Activated CD8-positive, alpha-beta memory T cell treated with anti-CD3 and anti-CD28 coated beads, Interleukin-2, amount 10 ng/mL, durations not matched to agents 7 days and 5 days (primary cell): Measurements from ENCODE around the gene USP32. TPM values are rescaled to one million over a fixed set of nuclear protein-coding genes. Genes with fewer than 3 reads are reported as not detected.

ENCODE experiments used
- ATAC-seq: fragments of 150-1000 bp; cut with Tn5 transposase; one replicate; pipeline ENCODE4 v1.10.0; 2021; ENCODE audit warnings: moderate library complexity
- CTCF ChIA-PET: fragments of 350-600 bp; sonication (Branson Sonifier 250); formaldehyde crosslinking; loops from one replicate; lab custom pipeline; 2021; ENCODE audit warnings: antibody characterized with exemption; lab: Charles Lee
- DNase-seq: peaks from one replicate; pipeline ENCODE4 v3.0.0-alpha.2; 2020
- H3K27ac Mint-ChIP-seq: one replicate; pipeline ENCODE4 v1.8.0; 2021; ENCODE audit warnings: mild to moderate bottlenecking, mixed read lengths
- H3K27me3 Mint-ChIP-seq: one replicate; pipeline ENCODE4 v1.8.0; 2021; ENCODE audit warnings: mixed read lengths
- H3K36me3 Mint-ChIP-seq: one replicate; pipeline ENCODE4 v1.8.0; 2021; ENCODE audit warnings: mild to moderate bottlenecking, mixed read lengths
- H3K4me1 Mint-ChIP-seq: one replicate; pipeline ENCODE4 v1.8.0; 2021; ENCODE audit warnings: mixed read lengths
- H3K4me3 Mint-ChIP-seq: one replicate; pipeline ENCODE4 v1.8.0; 2021; ENCODE audit warnings: mild to moderate bottlenecking, moderate library complexity, mixed read lengths
- H3K9me3 Mint-ChIP-seq: one replicate; pipeline ENCODE4 v1.8.0; 2022; ENCODE audit warnings: low read depth, mixed read lengths
- total RNA-seq, 2 experiments: library from RNA; stranded (reverse); gene quantifications; one replicate each; pipeline ENCODE4 v1.2.3, GENCODE V29; 2021

USP32 gene
- total RNA-seq, 2 experiments from 2014 or later = 33.4 to 40.4 TPM

DNA sequence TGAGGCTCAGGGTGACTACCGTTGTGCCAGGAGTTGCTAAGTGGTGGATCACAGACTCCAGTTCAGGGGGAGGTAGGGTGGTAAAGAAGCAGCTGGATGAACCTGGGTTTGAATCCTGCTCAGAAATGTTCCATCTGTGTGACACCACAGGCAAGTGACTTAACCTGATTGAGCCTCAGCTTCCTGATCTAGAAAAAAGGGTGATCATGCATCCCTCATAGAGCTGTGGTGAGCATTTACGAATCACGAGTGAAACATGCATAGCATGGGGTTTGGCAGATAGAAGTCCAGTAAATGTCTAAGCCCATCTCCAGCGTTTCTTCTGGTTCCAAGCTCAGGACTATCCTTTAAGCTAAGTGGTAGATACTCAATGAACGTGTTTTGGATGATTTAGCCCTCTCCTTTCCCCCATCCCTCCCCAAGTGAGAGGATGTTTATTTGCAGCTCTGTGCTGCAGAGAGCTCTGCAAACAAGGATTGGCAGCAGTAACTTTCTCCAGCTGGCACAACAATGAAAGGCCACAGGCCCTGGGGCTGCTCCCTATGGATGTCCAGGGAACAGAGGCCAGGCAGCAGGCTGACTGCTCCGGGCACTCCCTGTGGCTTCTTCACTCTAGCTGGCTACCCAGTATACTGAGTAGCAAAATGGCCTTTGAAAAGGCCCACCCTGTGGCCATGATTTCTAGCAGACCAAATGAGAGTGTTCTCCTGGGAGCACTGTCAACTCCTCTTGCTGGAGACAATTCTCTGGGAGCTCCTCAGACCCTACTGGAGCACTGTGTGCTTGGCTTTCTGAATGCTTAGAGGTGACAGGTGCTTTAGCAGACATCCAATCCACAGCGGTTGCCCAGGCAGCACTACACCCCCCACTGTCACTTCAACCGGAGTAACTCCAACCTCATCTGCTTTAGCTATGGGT, 220.8 kb downstream of the USP32 start:
- H3K27ac Mint-ChIP-seq = peak overlapping the region; percentile 50
- ATAC-seq (no peak), DNase-seq (no peak)
- H3K9me3 Mint-ChIP-seq = no peaks in the 10 kb centered on the region
- H3K36me3 Mint-ChIP-seq = no peaks in the 10 kb centered on the region
- H3K4me3 Mint-ChIP-seq = no peak overlapping the region
- peaks cover 20% of the 10 kb centered on the region for H3K4me1 Mint-ChIP-seq
- no peaks in the 10 kb centered on the region for H3K27me3 Mint-ChIP-seq
- CTCF ChIA-PET = interaction anchor here (1.0 to 1.3 kb wide), 3 partner anchors 10 to 31 kb away, joined by 3 to 6 read pairs (median 3); no protein-coding TSS in a partner anchor

DNA sequence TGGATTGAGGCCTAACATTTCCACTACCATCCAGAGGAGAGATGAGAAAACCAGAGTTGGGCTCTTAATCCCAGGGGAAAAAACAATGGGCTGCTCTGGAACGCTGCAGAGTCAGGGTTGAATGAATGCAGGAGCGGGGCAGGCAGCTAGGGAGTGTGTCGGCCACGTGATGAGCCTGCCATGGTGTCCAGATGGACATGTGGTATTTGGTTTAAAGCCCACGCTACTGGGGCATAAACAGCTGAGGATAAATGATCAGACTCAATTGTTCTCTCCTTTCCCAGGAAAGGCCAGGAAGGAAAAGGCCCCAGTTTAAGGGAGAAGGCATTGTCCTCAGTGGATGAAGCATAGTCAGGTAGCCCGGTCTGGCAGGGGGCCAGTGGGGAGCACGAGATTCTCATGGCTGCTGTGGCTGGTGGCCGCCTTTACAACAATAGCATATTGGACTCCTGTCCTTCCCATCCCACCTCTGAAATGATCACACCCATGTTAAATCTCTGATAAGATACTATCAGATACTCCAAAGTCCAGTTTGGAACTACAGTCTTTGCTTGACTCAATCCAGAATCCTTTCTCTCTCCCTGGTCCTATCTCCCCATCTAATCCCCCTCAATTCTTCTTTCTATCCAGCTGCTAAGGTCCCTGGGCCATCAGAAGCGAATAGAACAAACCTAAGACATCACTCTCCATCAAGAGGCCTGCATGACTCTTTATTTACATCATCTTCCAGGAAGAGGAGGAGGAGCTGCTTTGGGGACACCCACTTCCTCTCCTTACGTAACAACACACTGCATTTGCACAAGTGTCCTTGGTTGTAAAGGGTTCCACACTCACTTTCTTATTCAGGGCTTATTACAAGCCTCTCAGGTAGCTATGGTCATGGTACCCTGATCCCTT, 221.8 kb downstream of the USP32 start:
- ATAC-seq (peak; percentile 69), DNase-seq (peak; percentile 55)
- CTCF ChIA-PET = interaction anchor here (0.7 to 1.3 kb wide), 2 partner anchors 10 to 28 kb away, joined by 3 to 5 read pairs; no protein-coding TSS in a partner anchor
- H3K9me3 Mint-ChIP-seq = no peaks in the 10 kb centered on the region
- peak overlapping the region; percentile 50 for H3K27ac Mint-ChIP-seq
- H3K27me3 Mint-ChIP-seq = no peaks in the 10 kb centered on the region
- H3K36me3 Mint-ChIP-seq = no peaks in the 10 kb centered on the region
- peaks cover 29% of the 10 kb centered on the region for H3K4me1 Mint-ChIP-seq
- no peak overlapping the region for H3K4me3 Mint-ChIP-seq

- Mint-ChIP-seq H3K36me3 (no peaks in the 10 kb centered on the region), H3K9me3 (no peaks in the 10 kb centered on the region), H3K4me1 (peaks cover 40% of the 10 kb centered on the region), H3K4me3 (no peak overlapping the region), H3K27ac (no peak overlapping the region), H3K27me3 (no peaks in the 10 kb centered on the region)
- DNase-seq (no peak), ATAC-seq (no peak)
- CTCF ChIA-PET = interaction anchor here (0.6 kb wide), 1 partner anchor 302 kb away, joined by 3 read pairs; no protein-coding TSS in a partner anchor
These were observed 223.3 kb downstream of the USP32 start for GRCh38 chr17:60168654-60169053.

DNA sequence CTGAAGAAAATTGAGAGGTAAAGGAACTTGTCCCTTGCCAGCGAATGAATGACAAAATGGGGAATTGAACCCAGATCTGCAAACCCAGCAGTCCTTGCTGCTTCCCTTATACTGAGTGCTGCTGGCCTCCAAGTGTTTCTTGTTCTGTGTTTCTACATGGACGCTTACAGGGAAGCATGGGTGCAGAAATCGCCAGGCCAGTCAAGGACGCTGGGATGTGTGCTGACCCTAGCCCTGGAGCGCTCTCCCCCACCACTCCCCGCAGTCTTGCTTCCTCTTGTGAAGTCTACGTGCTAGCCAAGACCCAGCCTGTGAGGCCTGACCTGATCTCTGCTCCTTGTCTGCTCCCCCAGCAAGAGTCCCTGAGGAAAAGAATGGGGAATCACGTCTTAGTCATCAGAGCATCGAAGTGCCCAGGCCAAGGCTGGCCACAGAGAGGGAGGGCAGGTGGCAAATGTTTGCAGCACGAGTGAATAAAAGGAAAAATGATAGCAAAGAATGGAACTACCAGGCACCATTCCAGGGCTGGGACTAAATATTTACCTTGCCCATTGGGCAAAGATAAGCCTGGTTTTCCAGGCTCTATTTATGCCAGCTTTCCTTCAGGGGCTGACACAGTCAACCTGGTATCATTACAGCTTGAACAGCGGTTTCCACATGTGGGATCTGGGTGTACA, 224.7 kb downstream of the USP32 start:
- ATAC-seq (no peak), DNase-seq (no peak)
- H3K4me3 Mint-ChIP-seq = no peak overlapping the region
- peaks cover 49% of the 10 kb centered on the region for H3K4me1 Mint-ChIP-seq
- no peaks in the 10 kb centered on the region for H3K36me3 Mint-ChIP-seq
- CTCF ChIA-PET = interaction anchor here (0.6 to 1.2 kb wide), 2 partner anchors 61 to 90 kb away, joined by 3 to 4 read pairs; no protein-coding TSS in a partner anchor
- no peak overlapping the region for H3K27ac Mint-ChIP-seq
- H3K9me3 Mint-ChIP-seq = no peaks in the 10 kb centered on the region
- no peaks in the 10 kb centered on the region for H3K27me3 Mint-ChIP-seq

DNA sequence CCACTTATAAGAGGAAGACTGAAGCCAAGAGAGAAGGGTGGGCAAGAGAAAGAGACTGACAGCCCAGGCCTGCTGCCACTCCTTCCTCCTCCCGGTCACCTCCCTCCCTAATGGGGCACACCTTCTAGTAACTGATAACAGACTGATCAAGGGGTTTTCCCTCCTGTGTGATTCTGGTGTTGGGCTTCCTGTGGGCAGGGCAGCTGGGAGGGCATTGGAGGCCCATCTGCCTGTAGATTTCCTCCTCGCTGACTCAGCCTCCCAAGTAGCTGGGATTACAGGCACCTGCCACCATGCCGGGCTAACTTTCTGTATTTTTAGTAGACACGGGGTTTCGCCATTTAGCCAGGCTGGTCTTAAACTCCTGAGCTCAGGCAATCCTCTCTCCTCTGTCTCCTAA, 226.0 kb downstream of the USP32 start:
- DNase-seq (peak; percentile 54), ATAC-seq (peak; percentile 69)
- Mint-ChIP-seq H3K36me3 (no peaks in the 10 kb centered on the region), H3K27me3 (peaks cover 3% of the 10 kb centered on the region), H3K4me1 (peaks cover 47% of the 10 kb centered on the region), H3K9me3 (no peaks in the 10 kb centered on the region), H3K4me3 (no peak overlapping the region), H3K27ac (no peak overlapping the region)
- CTCF ChIA-PET = no interaction called here

- no peak for ATAC-seq
- Mint-ChIP-seq H3K36me3 (no peaks in the 10 kb centered on the region), H3K27ac (peak overlapping the region; percentile 18), H3K4me3 (no peak overlapping the region), H3K9me3 (no peaks in the 10 kb centered on the region), H3K27me3 (peaks cover 5% of the 10 kb centered on the region), H3K4me1 (peaks cover 40% of the 10 kb centered on the region)
- no peak for DNase-seq
- CTCF ChIA-PET = no interaction called here
These were observed 226.7 kb downstream of the USP32 start for GRCh38 chr17:60165223-60165622.

GRCh38 chr17:60164697-60165096, 227.2 kb downstream of the USP32 start:
- H3K27me3 Mint-ChIP-seq = peaks cover 5% of the 10 kb centered on the region
- H3K4me3 Mint-ChIP-seq = no peak overlapping the region
- no peaks in the 10 kb centered on the region for H3K9me3 Mint-ChIP-seq
- ATAC-seq = no peak
- peaks cover 34% of the 10 kb centered on the region for H3K4me1 Mint-ChIP-seq
- DNase-seq = no peak
- no peak overlapping the region for H3K27ac Mint-ChIP-seq
- no peaks in the 10 kb centered on the region for H3K36me3 Mint-ChIP-seq
- CTCF ChIA-PET = no interaction called here

DNA sequence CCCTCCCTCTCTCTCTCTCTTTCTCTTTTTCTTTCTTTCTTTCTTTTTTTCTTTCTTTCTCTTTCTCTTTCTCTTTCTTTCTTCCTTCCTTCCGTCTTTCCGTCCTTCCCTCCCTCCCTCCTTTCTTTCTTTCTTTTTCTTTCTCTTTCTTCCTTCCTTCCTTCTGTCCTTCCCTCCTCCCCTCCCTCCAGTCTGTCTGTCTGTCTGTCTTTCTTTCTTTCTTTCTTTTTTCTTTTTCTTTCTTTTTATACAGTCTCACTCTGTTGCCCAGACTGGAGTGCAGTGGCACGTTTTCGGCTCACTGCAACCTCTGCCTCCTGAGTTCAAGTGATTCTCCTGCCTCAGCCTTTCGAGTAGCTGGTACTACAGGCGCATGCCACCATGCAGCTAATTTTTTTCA, 227.8 kb downstream of the USP32 start:
- ATAC-seq = no peak
- CTCF ChIA-PET = no interaction called here

DNA sequence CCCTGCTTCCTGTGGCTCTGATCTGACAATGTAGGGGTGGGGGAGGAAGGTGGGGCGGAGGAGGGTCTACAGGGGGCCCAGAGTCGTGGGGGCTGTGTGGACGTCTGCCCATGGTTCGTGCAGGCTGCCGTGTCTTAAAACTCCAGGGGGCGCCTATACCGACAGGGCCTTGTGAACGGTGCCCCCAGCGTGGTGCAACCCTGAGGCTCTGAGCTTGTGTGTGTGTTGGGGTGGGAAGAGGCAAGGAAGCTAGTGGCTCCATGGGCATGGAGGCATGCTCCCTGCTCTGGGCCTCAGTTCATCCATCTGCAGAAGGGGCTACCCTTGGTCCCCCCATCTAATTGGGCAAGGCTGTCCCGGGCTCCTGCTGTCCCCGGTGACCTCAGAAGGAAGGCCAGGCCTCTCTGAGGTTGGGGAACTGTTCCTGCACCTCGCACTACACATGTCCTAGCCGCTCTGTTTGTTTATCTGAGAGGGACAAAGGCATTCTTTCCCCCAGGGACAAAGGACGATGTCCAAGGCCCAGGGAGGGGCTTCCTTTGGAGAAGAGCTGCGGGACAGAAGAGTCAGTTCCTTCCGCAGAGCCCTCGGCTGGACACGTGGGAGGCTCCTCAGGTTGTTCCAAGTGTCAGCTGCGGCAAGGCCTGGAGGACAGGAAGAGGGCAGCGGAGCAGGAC, 228.7 kb downstream of the USP32 start:
- CTCF ChIA-PET = no interaction called here
- H3K4me1 Mint-ChIP-seq = peaks cover 31% of the 10 kb centered on the region
- no peak overlapping the region for H3K4me3 Mint-ChIP-seq
- DNase-seq (no peak), ATAC-seq (no peak)
- H3K9me3 Mint-ChIP-seq = no peaks in the 10 kb centered on the region
- H3K27ac Mint-ChIP-seq = no peak overlapping the region
- no peaks in the 10 kb centered on the region for H3K36me3 Mint-ChIP-seq
- H3K27me3 Mint-ChIP-seq = peaks cover 8% of the 10 kb centered on the region

More for the DNA sequence above, 227.8 kb downstream of the USP32 start:
- H3K27me3 Mint-ChIP-seq = peaks cover 8% of the 10 kb centered on the region
- peaks cover 31% of the 10 kb centered on the region for H3K4me1 Mint-ChIP-seq
- peak overlapping the region; percentile 52 for H3K27ac Mint-ChIP-seq
- DNase-seq = no peak
- H3K4me3 Mint-ChIP-seq = no peak overlapping the region
- H3K9me3 Mint-ChIP-seq = no peaks in the 10 kb centered on the region
- no peaks in the 10 kb centered on the region for H3K36me3 Mint-ChIP-seq

- H3K4me3 Mint-ChIP-seq = no peak overlapping the region
- no peaks in the 10 kb centered on the region for H3K9me3 Mint-ChIP-seq
- no peak overlapping the region for H3K27ac Mint-ChIP-seq
- ATAC-seq = no peak
- peaks cover 8% of the 10 kb centered on the region for H3K27me3 Mint-ChIP-seq
- H3K36me3 Mint-ChIP-seq = no peaks in the 10 kb centered on the region
- peaks cover 31% of the 10 kb centered on the region for H3K4me1 Mint-ChIP-seq
- CTCF ChIA-PET = no interaction called here
- no peak for DNase-seq
These were observed 230.2 kb downstream of the USP32 start for GRCh38 chr17:60161598-60162330.

DNA sequence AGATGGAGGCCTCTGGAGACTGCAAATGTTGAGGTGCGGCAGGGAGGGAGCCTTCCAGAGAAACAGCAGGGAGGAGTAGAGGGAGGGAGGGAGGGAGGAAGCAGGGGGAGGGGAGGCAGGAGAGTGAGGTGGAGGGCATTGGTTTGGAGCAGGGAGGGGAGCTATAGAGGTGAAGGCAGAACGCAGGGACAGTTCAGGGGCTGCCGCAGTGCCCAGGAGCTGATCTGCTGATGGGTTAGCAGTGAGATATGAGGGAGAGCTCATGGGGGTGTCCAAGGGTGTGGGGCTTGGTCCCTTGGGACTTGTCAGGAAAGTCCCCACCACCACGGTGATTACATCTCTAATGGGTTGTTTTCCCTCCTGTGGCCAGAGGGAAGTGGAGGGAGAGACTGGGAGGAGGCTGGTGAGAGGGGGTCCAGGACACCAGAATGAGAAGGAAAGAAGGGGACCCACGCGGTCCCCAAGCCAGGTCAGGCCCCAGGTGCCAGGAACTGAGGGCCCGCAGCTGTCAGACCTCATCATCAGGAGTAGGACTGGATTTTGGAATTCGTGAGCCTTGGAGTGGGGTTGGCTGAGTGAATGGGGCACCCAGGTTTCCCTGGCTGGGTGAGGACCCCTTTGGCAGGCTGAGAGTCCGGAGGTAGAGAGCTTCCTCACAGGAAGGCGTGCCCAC, 231.0 kb downstream of the USP32 start:
- Mint-ChIP-seq H3K9me3 (no peaks in the 10 kb centered on the region), H3K27ac (no peak overlapping the region), H3K27me3 (peaks cover 8% of the 10 kb centered on the region), H3K4me3 (no peak overlapping the region), H3K4me1 (peaks cover 28% of the 10 kb centered on the region), H3K36me3 (no peaks in the 10 kb centered on the region)
- DNase-seq = no peak
- CTCF ChIA-PET = no interaction called here
- no peak for ATAC-seq
